H7 (cell line): ENCODE measurements around the gene FLRT2. TPM values are rescaled to one million over a fixed set of nuclear protein-coding genes. Genes with fewer than 3 reads are reported as not detected.

Experiments
- DNase-seq: peaks from one replicate; pipeline ENCODE4 v3.0.0; 2012
- H3K27me3 ChIP-seq: 2 replicates; pipeline ENCODE4 v1.6.0; 2011; ENCODE audit warnings: mild to moderate bottlenecking, low read length; ENCODE audit not compliant: control insufficient read depth, insufficient read depth
- H3K36me3 ChIP-seq: replicated peaks from 2 replicates; pipeline ENCODE4 v1.5.1; 2011; ENCODE audit warnings: low read length; ENCODE audit not compliant: control insufficient read depth, insufficient read depth
- H3K4me3 ChIP-seq: 2 replicates; pipeline ENCODE4 v1.5.1; 2011; ENCODE audit warnings: low read depth, mild to moderate bottlenecking, control low read depth, low read length, moderate library complexity; ENCODE audit not compliant: insufficient read depth
- total RNA-seq: library from RNA; depleted of rRNA; stranded (reverse); fragments of >200 nt; shearing (Covaris generic); gene quantifications from 2 replicates; pipeline ENCODE4 v1.2.3, GENCODE V29; 2014

The FLRT2 gene
- total RNA-seq, 1 experiment from 2014 or later, result 8.6 TPM

- no peak for DNase-seq
These were observed 130.4 kb downstream of the FLRT2 start for GRCh38 chr14:85660243-85660922.

DNA sequence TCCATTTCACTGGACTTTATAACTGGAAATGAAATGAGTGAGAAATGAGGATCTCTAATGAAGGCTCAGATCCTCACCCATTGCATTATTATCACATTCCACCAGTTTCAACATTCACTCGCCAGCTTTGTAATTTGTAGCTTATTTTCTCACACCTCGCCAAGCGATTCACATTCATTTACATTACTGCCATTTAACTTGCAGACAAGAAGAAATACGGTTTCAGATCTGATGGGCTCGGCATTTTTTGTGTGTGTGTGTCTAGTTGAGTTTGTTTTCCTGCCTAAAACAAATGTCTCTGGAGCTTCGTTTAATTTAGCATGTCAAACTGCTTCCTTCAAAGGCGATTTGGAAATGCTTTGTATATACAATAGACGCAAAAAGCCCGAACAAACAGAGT lies 132.2 kb downstream of the FLRT2 start:
- no peak for DNase-seq
- no peaks in the 10 kb centered on the region for H3K36me3 ChIP-seq
- no peaks in the 10 kb centered on the region for H3K27me3 ChIP-seq
- H3K4me3 ChIP-seq, result no peak overlapping the region

More at GRCh38 chr14:85660243-85660922, 130.4 kb downstream of the FLRT2 start:
- Histone ChIP-seq H3K4me3 (no peak overlapping the region), H3K27me3 (no peaks in the 10 kb centered on the region), H3K36me3 (no peaks in the 10 kb centered on the region)

- DNase-seq, result no peak
- H3K4me3 ChIP-seq, result no peak overlapping the region
- H3K27me3 ChIP-seq, result no peaks in the 10 kb centered on the region
- H3K36me3 ChIP-seq, result no peaks in the 10 kb centered on the region
These were observed 133.3 kb downstream of the FLRT2 start for GRCh38 chr14:85663256-85663655.

- Histone ChIP-seq H3K4me3 (no peak overlapping the region), H3K36me3 (no peaks in the 10 kb centered on the region), H3K27me3 (no peaks in the 10 kb centered on the region)
- DNase-seq, result no peak
These were observed 133.7 kb downstream of the FLRT2 start for GRCh38 chr14:85663667-85664066.

DNA sequence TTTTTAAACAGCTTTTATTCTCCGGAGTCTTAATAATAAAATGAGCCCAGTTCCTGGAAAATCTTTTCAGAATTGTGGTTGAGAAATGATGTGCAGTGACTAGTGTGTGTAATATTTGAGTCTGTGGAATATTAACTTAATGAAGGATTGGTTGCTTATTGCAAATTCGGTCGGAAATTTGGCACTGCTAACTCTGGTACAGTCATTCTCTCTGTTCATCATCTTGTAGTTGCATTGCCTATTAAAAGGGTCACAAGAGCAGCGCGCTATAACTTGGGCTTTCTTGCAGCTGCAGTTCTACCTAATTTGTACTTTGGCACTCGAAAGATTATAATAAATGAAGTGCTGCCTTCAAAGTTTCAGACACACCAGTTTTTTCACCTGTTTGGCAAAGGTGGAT lies 146.0 kb downstream of the FLRT2 start:
- DNase-seq, result no peak
- Histone ChIP-seq H3K27me3 (no peaks in the 10 kb centered on the region), H3K4me3 (no peak overlapping the region)

DNA sequence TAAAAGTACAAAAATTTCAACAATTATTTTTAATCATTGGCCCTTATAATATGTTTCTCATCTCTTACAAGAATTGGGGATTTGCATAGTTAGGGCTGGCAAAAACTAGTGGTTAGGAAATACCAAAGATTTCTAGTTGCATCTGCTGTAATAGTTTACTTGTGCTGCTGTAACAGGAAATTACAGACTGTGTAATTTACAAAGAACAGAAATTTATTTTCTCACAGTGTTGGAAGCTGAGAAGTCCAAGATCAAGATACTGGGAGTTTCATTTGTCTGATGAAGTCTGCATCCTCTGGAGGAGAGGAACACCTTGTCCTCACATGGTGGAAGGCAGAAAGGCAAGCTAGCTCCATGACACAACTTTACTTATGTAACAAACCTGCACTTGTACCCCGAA lies 157.0 kb downstream of the FLRT2 start:
- Histone ChIP-seq H3K36me3 (no peaks in the 10 kb centered on the region), H3K4me3 (no peak overlapping the region), H3K27me3 (no peaks in the 10 kb centered on the region)
- DNase-seq, result no peak

More for the DNA sequence above, 146.0 kb downstream of the FLRT2 start:
- H3K36me3 ChIP-seq, result no peaks in the 10 kb centered on the region

GRCh38 chr14:85687456-85687855 lies 157.5 kb downstream of the FLRT2 start:
- H3K27me3 ChIP-seq, result no peaks in the 10 kb centered on the region
- no peaks in the 10 kb centered on the region for H3K36me3 ChIP-seq
- no peak for DNase-seq
- H3K4me3 ChIP-seq, result no peak overlapping the region

- Histone ChIP-seq H3K27me3 (no peaks in the 10 kb centered on the region), H3K4me3 (no peak overlapping the region), H3K36me3 (no peaks in the 10 kb centered on the region)
- no peak for DNase-seq
These were observed 158.1 kb downstream of the FLRT2 start for GRCh38 chr14:85688006-85688405.

DNA sequence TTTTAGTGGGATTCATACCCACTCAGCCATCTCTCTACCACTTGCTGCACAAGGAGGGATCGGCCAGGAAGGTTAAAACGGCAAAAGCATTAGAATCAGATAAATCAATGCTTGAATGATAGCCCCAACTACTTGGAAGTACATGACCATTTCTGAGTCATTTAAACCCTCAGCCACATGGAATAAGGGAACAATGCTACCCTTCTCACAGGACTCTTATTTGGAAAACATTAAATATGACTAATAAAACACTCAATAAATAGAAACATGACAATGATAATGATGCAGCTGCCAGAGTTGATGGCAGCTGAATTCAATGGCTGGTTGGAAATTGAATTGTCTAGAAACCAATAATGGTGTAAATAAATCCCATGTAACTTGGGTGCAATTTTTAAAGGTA lies 165.4 kb downstream of the FLRT2 start:
- Histone ChIP-seq H3K36me3 (no peaks in the 10 kb centered on the region), H3K27me3 (no peaks in the 10 kb centered on the region), H3K4me3 (no peak overlapping the region)
- DNase-seq, result no peak

- Histone ChIP-seq H3K27me3 (no peaks in the 10 kb centered on the region), H3K4me3 (no peak overlapping the region), H3K36me3 (no peaks in the 10 kb centered on the region)
- no peak for DNase-seq
These were observed 171.2 kb downstream of the FLRT2 start for GRCh38 chr14:85701116-85701515.

- H3K36me3 ChIP-seq, result no peaks in the 10 kb centered on the region
- DNase-seq, result no peak
- H3K27me3 ChIP-seq, result no peaks in the 10 kb centered on the region
- no peak overlapping the region for H3K4me3 ChIP-seq
These were observed 171.8 kb downstream of the FLRT2 start for GRCh38 chr14:85701763-85702162.

- Histone ChIP-seq H3K4me3 (no peak overlapping the region), H3K36me3 (no peaks in the 10 kb centered on the region), H3K27me3 (no peaks in the 10 kb centered on the region)
- no peak for DNase-seq
These were observed 172.2 kb downstream of the FLRT2 start for GRCh38 chr14:85702191-85702590.

DNA sequence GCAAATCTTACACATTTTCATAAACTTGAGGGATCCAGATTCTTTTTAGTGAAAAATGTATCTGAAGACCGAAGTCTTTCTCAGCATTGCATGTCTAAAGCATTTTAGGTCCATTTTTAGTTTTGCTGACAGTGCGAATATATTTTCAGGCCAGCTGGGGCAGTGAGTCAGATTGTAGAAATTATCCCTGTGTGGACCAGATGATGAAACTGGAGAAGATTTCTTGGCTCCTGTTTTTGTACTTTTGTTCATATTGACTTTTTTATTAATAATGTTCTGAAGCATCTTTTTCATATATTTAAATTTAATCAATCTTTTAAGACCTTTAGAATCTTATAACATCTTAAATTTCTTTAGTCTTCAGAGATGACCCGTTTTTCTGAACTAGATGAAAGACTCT lies 173.1 kb downstream of the FLRT2 start:
- H3K36me3 ChIP-seq, result no peaks in the 10 kb centered on the region
- no peaks in the 10 kb centered on the region for H3K27me3 ChIP-seq
- H3K4me3 ChIP-seq, result no peak overlapping the region
- DNase-seq, result no peak
